GM13977 (cell line): Measurements from ENCODE around the gene CNTN4.

Experiments
- DNase-seq: peaks from one replicate; pipeline ENCODE4 v3.0.0; 2012; ENCODE audit warnings: low spot score
- in situ Hi-C: fragments of 300-500 bp; cut with MboI; formaldehyde crosslinking; loops from one replicate; pipeline ENCODE4 v1.12.0; 2022; ENCODE audit warnings: low sequenced_read_pairs, low pct_unique_long_range_greater_than_20kb, mixed read lengths, inconsistent platforms; ENCODE audit not compliant: unreplicated experiment
- TF ChIP-seq, protein P1 (sequence below): IDR thresholded peaks from 2 replicates; pipeline ENCODE4 v1.5.1; 2012; ENCODE audit warnings: mild to moderate bottlenecking, control low read depth; ENCODE audit not compliant: insufficient read depth; ENCODE audit errors: extremely low read depth, missing control alignments

CNTN4 gene

DNA sequence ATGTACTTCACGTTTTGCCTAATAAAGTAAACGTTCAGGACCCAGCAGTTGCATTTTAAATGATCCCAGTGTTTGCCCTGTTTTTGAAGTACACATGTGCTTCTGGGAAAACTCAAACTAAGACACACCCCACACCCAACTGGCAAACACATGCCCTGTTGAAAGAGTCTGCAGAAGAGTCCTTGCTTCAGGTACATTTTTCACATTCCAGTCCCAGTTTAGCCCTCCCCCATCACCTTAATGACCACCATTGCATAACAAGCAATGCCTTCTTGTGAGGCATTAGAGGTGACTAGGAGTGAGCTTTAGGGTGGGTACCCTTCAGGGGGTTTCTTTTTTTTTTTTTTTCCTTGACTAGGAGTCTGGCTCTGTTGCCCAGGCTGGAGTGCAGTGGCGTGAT is 322.3 kb downstream of the CNTN4 start:
- TF ChIP-seq, protein P1, sequence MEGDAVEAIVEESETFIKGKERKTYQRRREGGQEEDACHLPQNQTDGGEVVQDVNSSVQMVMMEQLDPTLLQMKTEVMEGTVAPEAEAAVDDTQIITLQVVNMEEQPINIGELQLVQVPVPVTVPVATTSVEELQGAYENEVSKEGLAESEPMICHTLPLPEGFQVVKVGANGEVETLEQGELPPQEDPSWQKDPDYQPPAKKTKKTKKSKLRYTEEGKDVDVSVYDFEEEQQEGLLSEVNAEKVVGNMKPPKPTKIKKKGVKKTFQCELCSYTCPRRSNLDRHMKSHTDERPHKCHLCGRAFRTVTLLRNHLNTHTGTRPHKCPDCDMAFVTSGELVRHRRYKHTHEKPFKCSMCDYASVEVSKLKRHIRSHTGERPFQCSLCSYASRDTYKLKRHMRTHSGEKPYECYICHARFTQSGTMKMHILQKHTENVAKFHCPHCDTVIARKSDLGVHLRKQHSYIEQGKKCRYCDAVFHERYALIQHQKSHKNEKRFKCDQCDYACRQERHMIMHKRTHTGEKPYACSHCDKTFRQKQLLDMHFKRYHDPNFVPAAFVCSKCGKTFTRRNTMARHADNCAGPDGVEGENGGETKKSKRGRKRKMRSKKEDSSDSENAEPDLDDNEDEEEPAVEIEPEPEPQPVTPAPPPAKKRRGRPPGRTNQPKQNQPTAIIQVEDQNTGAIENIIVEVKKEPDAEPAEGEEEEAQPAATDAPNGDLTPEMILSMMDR, result no peak
- in situ Hi-C loops, result no loop called here
- DNase-seq, result no peak

DNA sequence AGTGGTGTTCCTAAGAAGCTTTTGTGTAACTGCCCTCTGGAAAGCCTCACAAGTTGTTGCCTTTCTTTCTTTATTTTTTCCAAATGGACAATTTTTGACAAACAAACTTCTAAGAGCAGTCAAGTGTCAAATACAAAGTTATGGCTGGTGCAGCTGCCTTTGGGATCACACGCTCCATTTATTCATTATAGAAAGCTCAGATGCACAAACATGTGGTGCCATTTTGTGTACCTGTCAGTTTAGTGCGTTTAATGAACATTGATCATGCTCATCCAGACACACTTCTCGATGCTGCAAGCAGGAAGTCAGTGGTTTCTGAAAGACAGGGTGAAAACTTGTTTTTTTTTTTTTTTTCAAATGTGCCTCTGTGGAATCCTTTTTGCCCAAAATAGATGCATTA is 324.5 kb downstream of the CNTN4 start:
- in situ Hi-C loops, result no loop called here
- TF ChIP-seq, protein P1, result no peak

DNA sequence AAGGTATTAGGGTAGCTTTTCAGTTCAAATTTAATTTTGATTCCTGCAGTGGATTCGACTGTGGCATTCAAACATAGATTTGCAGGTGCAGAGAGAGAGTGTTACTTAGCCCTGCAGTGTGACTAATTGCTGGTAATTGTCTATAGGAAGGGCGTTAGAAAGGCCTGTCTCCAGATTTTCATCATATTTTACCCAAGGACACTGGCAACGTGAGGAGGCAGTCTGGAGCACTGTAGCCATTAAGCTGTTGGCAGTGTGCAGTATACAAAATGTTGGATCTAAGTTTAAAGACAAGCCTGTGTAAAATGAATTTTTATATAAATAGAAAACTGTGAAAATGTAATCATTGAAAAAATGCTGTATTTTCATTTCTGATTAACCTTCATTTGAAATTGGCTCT is 342.9 kb downstream of the CNTN4 start:
- TF ChIP-seq, protein P1, result no peak
- DNase-seq, result no peak
- in situ Hi-C loops, result no loop called here

More for the DNA sequence above, 324.5 kb downstream of the CNTN4 start:
- no peak for DNase-seq

DNA sequence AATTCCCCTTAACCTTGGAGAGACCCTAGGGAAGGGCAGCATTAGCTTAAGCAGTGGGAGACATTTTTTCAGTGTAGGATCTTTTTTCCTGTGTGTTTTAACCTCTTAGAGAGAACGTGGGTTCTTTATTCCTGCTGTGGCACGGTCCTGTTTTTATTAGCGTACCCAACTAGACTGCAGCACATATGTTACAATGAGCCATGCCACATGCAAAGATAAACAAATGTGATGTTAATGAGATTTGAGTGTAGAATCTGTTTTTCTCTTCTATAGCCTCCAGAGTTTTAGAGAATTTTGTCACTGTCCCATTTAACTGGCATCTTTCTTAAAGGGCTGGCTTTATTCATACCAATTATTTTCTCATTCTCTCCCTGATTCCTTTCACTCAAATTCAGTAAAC is 347.5 kb downstream of the CNTN4 start:
- TF ChIP-seq, protein P1, result no peak
- DNase-seq, result no peak
- in situ Hi-C loops, result no loop called here

DNA sequence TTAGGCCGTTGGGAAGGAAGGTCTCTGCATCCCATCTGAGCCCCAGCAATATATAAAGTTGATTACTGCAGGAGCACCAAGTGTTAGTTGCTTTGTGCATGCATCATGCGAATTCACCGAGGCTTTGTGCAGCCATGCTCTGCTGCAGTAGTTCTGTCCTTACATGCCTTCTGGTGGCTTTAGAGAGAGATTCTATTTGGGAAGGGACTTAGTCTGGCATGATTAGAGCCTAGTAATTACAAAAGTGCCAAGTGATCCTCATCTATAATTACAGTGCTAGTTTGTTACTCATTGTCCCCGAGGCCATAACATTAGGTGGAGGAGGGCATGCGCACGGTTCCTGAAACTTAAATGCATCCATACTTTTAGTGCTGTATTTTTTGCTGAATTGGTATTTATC is 353.6 kb downstream of the CNTN4 start:
- TF ChIP-seq, protein P1, result no peak
- DNase-seq, result no peak
- in situ Hi-C loops, result no loop called here

DNA sequence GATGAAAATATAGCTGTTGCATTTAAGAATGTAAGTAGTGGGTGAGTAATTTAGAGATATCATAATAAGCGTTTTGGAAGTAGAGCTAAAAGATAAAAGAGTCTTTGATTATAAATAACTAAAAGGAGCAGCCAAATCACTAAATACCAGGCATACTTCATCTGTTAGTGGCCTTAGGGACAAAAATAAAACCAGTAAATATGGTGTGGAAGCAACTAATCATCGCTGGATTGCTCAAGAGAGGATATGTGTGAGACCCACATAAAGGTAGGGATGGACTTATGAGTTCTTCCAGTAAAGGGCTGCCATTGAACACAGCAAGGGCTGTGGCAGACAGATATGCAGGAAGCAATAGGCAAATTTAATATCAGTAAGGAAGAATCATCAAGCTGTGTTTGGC is 356.2 kb downstream of the CNTN4 start:
- no peak for DNase-seq
- TF ChIP-seq, protein P1, result no peak
- in situ Hi-C loops, result no loop called here

DNA sequence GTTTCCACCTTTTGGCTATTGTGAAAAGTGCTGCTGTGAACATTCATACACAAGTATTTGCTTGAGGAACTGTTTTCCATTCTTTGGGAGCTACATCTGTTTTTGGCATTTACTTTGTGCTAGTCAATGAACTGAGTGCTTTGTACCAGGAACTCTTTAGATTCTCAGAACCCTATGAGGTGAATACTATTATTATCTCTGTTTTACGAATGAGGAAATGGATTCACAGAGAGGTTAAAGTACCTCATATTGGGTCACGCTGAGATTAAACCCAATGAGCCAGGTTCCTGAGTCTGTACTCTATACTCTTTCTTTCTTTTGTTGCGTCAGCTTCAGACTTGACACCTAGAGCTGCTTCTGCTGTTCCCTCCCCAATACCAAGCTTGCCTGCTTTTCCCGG is 358.1 kb downstream of the CNTN4 start:
- in situ Hi-C loops, result no loop called here
- TF ChIP-seq, protein P1, result no peak
- no peak for DNase-seq
